NCI-H1092 treated with DMSO at 0.1 percent for 48 hours (cell line): Measurements from ENCODE around the gene TLX2.

Experiments used
- DNase-seq: peaks from one replicate; lab custom pipeline; 2025; lab: John Stamatoyannopoulos, UW

Gene TLX2

DNA sequence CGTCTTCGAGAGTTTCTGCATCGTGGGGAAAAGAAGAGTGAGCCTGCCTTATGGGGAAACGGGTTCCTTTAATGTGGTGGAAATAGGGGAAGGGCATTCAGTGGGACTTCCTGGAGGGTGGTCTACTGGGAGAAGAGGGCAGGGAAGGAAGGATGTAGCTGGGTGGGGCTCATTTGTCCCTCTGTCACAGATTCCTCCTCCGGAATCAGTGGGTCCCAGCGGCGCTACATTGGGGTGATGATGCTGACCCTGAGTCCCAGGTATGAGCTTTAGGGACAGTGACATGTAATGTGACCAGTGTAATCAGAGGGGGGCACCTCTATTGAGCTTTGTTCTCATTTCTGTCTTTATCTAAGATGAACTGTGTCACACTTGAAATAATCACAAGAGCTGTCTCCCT lies 17.4 kb downstream of the TLX2 start:
- no peak for DNase-seq

GRCh38 chr2:74532222-74532621 lies 18.0 kb downstream of the TLX2 start:
- no peak for DNase-seq

- no peak for DNase-seq
These were observed 19.2 kb downstream of the TLX2 start for GRCh38 chr2:74533464-74533863.

GRCh38 chr2:74534411-74534810 lies 20.2 kb downstream of the TLX2 start:
- DNase-seq = no peak

DNA sequence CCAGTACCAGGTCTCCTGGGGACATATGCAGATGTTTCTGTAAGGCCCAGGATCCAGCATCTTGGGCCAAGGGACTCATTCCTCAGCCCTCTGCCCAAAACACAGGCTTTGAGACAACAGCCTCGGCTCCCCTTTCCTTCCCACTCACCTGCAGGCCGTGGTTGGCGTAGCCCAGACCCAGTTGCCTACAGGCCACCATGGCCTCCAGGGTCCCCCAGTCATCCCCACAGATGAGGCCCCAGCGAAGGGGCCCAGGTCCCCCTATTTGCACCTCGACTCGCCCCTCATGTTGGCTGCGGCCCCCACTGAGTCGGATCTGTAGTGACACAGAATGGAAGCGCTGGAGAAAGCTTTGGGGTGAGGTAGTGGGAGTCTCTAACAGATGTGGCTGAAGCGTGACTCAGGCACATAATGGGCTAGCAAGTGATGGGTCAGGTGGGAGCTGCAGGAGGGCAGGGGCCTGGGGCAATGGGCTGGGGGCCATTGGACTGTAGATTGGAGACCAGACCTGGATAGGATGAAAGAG lies 21.3 kb downstream of the TLX2 start:
- DNase-seq = no peak

GRCh38 chr2:74536166-74536950 lies 22.1 kb downstream of the TLX2 start:
- no peak for DNase-seq

DNA sequence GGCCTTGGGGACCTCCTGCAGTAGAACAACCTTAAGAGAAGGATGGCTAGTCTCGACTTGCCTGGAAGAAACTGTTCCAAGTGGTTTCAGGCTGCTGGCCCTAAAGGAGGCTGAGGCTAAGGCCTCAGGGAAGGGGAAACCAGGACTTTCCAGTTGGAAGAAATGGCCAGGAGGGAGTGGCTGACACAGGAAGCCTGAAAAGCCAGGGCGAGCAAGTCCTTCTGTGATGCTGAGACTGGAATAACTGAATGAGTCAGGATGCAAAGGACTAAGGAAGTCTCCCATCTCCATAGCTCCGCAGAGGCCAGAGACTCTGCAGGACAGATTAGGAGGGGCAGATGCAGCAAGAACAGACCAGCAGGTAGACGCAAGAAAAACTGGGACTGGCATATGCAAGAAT lies 22.9 kb downstream of the TLX2 start:
- DNase-seq = no peak

- DNase-seq = no peak
These were observed 24.7 kb downstream of the TLX2 start for GRCh38 chr2:74538881-74539339.

GRCh38 chr2:74540291-74540690 lies 26.0 kb downstream of the TLX2 start:
- DNase-seq = no peak

DNA sequence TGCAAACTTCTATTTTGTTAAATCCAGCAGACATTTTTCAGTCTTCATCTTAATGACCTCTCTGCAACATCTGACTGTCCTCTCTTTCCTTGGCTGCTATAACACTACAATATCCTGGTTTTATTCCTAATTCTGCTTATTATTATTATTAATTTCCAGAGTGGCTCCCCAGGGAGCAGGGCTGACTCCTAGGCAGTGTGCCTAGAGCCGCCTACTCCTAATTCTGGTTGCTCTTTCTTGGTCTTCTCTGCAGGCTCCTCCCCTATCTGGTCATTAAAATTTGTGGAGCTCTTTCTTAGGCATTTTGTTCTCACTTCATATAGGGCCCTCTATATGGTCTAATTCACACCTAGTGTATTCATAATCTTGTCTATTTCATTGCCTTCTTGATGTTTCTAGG lies 28.7 kb downstream of the TLX2 start:
- DNase-seq = no peak

DNA sequence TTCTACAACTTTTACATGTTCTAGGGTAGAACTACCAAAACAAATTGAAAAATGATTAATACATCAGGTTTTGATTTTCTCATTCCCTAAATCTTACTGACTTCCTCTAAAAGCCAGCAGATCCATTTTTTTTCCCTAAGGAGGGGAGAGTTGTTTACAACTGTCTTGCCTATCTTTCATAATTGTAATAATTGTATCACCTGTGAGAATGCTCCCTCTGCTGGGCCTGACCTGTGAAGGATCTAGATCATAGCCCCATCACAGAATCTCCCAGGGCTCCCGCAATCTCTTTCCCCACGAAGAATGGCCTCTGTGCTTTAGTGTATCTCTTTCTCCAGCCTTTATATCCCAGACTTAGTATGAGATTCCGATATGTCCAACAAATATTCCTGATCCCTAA lies 30.4 kb downstream of the TLX2 start:
- no peak for DNase-seq

DNA sequence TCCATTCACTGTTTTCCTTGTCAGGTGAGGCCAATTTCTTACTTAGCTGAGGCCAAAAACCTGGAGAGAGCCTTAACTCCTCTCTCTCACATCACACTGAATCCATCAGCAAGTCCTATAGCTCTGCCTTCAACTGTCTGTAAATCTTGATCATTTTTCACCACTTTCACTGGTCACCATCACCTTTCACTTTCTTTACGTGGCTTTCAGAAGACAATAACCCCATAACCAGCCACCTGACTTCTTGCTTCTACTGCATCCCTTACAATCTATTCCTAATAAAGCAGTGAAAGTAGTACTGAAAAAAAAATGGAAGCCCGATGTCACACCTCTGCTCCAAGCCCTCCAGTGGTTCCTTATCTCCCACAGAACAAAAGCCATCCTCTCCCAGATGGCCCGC lies 31.8 kb downstream of the TLX2 start:
- no peak for DNase-seq

GRCh38 chr2:74548285-74548899 lies 34.1 kb downstream of the TLX2 start:
- DNase-seq = peak; percentile 65

DNA sequence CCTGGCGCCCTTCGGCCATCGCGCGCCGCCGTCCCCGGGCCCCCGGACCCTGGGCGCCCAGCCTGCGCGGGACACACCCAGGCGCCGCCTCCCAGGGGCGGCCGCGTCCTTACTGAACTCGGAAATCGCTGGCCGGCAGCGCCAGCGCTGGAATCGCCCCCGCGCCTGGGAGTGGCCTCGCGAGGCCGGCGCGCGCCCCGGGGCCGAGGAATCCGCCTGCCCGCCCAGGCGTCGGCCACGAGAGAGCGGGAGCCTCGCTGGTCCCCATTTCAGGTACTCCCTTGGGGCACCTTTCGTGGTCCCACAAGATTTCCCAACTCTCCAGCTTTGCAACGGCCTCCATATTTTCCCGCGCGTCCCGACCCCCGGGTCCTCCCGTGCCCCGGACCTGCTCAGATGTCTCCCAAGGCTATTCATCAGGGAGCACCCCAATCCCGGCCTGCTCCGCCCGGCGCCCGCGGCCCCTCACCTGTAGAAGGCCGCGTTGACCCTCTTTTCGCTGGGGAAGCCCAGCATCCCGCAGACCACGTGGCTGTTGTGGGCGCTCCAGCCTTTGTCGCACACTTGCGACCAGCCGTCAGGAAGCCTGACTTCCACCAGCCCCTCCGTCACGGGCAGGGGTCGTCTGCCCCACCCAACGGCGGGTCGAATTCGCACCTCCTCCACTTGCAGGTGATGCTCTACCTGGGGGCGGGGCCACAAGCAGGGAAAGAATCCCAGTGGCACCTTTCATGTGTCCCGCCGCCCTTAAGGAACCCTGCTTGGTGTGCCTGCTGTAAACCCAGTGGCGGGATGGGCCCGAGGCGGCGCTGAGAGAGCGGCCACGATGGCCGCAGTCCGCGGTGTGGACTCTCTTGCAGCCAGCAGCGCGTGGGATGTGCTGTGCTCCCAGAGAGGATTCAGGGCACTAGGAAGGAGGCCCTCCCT lies 34.9 kb downstream of the TLX2 start:
- peak; percentile 22 for DNase-seq

- DNase-seq = no peak
These were observed 36.0 kb downstream of the TLX2 start for GRCh38 chr2:74550231-74550630.

- no peak for DNase-seq
These were observed 37.3 kb downstream of the TLX2 start for GRCh38 chr2:74551530-74551929.

DNA sequence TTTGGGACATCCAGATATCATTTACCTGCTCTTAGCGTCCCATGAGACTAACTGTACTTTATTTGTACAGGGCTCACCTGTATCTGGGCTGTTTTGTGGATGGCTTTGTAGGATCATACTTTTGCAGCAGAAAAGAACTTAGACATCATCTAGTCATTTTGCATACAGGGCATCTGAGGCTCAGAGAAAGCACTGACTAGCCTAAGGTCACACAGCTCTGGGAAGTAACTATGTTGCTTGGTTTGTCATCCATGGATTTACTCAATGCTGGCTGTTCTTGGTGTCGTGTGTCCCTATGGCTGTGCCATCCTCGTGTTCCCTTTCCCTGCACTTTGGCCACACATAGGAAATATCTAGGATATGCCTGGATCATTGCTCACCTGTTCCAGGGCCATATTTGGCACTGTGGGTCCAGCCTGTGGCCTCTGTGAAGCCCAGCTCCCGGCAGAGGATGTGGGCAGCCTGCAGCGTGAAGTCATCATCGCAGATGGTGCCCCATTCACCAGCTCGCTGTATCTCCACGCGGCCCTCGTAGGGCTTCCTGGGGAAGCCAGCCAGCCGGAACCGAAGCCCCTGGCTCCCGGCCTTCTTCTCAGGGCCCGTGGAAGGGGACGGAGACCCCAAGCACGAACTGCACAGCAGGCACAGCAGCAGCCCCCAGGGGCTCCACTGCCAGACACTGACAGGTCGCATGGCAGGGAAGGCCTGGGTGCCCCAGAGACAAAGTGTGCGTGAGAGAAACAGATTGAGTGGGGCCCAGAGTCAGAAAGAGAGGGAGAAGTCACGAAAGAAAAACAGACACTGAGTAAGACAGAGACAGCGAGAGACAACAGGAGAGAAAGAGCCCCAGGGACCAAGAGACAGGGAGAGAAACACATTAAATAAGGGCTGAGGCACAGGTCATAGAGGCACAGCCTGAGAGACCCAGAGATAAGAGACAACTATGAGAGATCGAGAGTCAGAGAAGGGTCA lies 38.0 kb downstream of the TLX2 start:
- no peak for DNase-seq

DNA sequence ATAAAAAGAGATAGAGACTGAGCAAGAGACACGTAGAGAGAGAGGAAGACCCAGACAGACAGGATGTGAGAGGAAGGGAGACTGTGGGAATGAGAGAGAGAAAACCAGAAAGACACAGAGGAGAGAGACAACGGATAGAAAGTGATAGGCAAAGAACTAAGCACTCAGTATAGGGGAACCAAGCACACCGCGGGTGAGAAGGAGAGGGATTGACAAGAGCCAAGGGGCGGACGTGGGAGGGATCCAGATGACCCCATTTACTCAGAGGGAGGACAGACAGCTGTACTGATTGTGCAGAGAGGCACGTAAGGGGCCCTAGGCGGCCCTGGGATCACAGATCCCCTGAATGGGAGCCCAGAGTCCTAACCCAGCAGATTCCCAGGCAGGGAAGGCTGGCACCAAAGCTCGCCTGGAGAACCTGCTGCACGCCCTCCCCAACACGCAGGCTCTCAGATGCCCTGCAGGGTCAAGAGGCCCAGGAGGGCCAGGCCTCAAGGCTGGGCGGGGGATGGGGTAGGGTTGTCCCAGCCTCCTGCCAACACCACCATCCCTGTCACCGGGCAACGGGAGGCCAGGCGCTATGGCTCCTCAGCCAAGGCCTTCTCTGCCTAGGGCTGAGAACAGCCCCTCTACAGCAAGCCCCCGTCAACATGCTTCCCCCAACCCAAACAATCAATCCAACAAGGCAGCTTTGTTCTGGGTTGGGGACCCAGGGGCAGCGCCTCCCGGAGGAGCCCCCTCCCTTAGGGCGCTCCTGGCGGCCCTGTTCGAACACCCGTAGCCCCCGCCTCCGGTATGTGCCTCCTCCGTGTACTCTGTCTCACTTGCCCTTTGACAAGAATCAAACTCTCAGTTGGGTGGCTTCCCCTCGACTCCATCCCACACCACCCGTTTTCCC lies 38.9 kb downstream of the TLX2 start:
- DNase-seq = no peak

- peak; percentile 54 for DNase-seq
These were observed 39.9 kb downstream of the TLX2 start, which contains the start of the genes DOK1 and LOXL3 for GRCh38 chr2:74553892-74554819. TSS of gene DOK1 (plus strand) at chr2:74554720. CDS start at chr2:74554755, 35 bp downstream. TSS of gene LOXL3 (minus strand) at chr2:74553942. CDS start at chr2:74552634, 1,308 bp downstream.
